ENCODE measurements around the gene CHD2.

The CHD2 gene

GRCh38 chr15:92989470-92989869 lies 89.3 kb downstream of the CHD2 start:
- no peak overlapping the region for H3K9ac ChIP-seq (ENCODE audit: low read depth, low read length)
- peaks cover 93% of the 10 kb centered on the region for H3K36me3 ChIP-seq (ENCODE audit: insufficient read depth, low read length)
- H3K9me3 ChIP-seq (ENCODE audit: insufficient read depth, low read length, severe bottlenecking), result no peaks in the 10 kb centered on the region
- no peak overlapping the region for H3K4me2 ChIP-seq (ENCODE audit: insufficient read depth, low read length)
- ATAC-seq (ENCODE audit: insufficient read depth, low read depth) (no peak), DNase-seq (no peak)
- H2AFZ ChIP-seq (ENCODE audit: low read depth, low read length), result no peak overlapping the region
- no peak overlapping the region for H3K4me3 ChIP-seq (ENCODE audit: low read depth in 1 of 2, low read length in 2 of 2)
- H3K27me3 ChIP-seq (ENCODE audit: insufficient read depth, low read length, poor library complexity), result no peaks in the 10 kb centered on the region
- peaks cover 30% of the 10 kb centered on the region for H3K79me2 ChIP-seq (ENCODE audit: insufficient read depth, low read length)
- H3K27ac ChIP-seq (ENCODE audit: low read length), result no peak overlapping the region
- 0 out of 2 replicates have a peak, but pooled peaks cover 2% of the 10 kb centered on the region for H4K20me1 ChIP-seq (ENCODE audit: insufficient read depth, low read length)
- TF ChIP-seq CTCF (IDR thresholded peaks at IDR 0.05; ENCODE audit: borderline replicate concordance, extremely low read depth, low read length, poor library complexity, severe bottlenecking) (no peak), EZH2 (IDR thresholded peaks at IDR 0.05; ENCODE audit: borderline replicate concordance, low read depth, low read length, severe bottlenecking) (no peak)
- no peaks in the 10 kb centered on the region for H3K4me1 ChIP-seq (ENCODE audit: insufficient read depth, low read length)

- H3K36me3 ChIP-seq (ENCODE audit: insufficient read depth, low read length), result peaks cover 93% of the 10 kb centered on the region
Observed at GRCh38 chr15:92990031-92990430, 89.9 kb downstream of the CHD2 start.

GRCh38 chr15:92992720-92993119 lies 92.6 kb downstream of the CHD2 start:
- Histone ChIP-seq H2AFZ (ENCODE audit: low read depth, low read length) (no peak overlapping the region), H3K36me3 (ENCODE audit: insufficient read depth, low read length) (peaks cover 95% of the 10 kb centered on the region), H3K9ac (ENCODE audit: low read depth, low read length) (no peak overlapping the region), H4K20me1 (ENCODE audit: insufficient read depth, low read length) (0 out of 2 replicates have a peak, but pooled peaks cover 2% of the 10 kb centered on the region), H3K4me2 (ENCODE audit: insufficient read depth, low read length) (no peak overlapping the region), H3K9me3 (ENCODE audit: insufficient read depth, low read length, severe bottlenecking) (no peaks in the 10 kb centered on the region), H3K27me3 (ENCODE audit: insufficient read depth, low read length, poor library complexity) (no peaks in the 10 kb centered on the region), H3K27ac (ENCODE audit: low read length) (no peak overlapping the region), H3K79me2 (ENCODE audit: insufficient read depth, low read length) (peaks cover 24% of the 10 kb centered on the region), H3K4me1 (ENCODE audit: insufficient read depth, low read length) (no peaks in the 10 kb centered on the region), H3K4me3 (ENCODE audit: low read depth in 1 of 2, low read length in 2 of 2) (no peak overlapping the region)
- DNase-seq (no peak), ATAC-seq (ENCODE audit: insufficient read depth, low read depth) (no peak)
- no peak for TF ChIP-seq CTCF (IDR thresholded peaks at IDR 0.05; ENCODE audit: borderline replicate concordance, extremely low read depth, low read length, poor library complexity, severe bottlenecking)
- TF ChIP-seq EZH2 (IDR thresholded peaks at IDR 0.05; ENCODE audit: borderline replicate concordance, low read depth, low read length, severe bottlenecking), result no peak

More at GRCh38 chr15:92990031-92990430, 89.9 kb downstream of the CHD2 start:
- H3K4me2 ChIP-seq (ENCODE audit: insufficient read depth, low read length), result no peak overlapping the region
- H2AFZ ChIP-seq (ENCODE audit: low read depth, low read length), result no peak overlapping the region
- H3K4me1 ChIP-seq (ENCODE audit: insufficient read depth, low read length), result no peaks in the 10 kb centered on the region
- H3K4me3 ChIP-seq (ENCODE audit: low read depth in 1 of 2, low read length in 2 of 2), result no peak overlapping the region
- no peak for TF ChIP-seq EZH2 (IDR thresholded peaks at IDR 0.05; ENCODE audit: borderline replicate concordance, low read depth, low read length, severe bottlenecking)
- no peak for TF ChIP-seq CTCF (IDR thresholded peaks at IDR 0.05; ENCODE audit: borderline replicate concordance, extremely low read depth, low read length, poor library complexity, severe bottlenecking)
- DNase-seq (no peak), ATAC-seq (ENCODE audit: insufficient read depth, low read depth) (no peak)
- H3K27me3 ChIP-seq (ENCODE audit: insufficient read depth, low read length, poor library complexity), result no peaks in the 10 kb centered on the region
- H4K20me1 ChIP-seq (ENCODE audit: insufficient read depth, low read length), result 0 out of 2 replicates have a peak, but pooled peaks cover 2% of the 10 kb centered on the region
- H3K9ac ChIP-seq (ENCODE audit: low read depth, low read length), result no peak overlapping the region
- no peaks in the 10 kb centered on the region for H3K9me3 ChIP-seq (ENCODE audit: insufficient read depth, low read length, severe bottlenecking)
- no peak overlapping the region for H3K27ac ChIP-seq (ENCODE audit: low read length)
- H3K79me2 ChIP-seq (ENCODE audit: insufficient read depth, low read length), result peaks cover 30% of the 10 kb centered on the region

- Histone ChIP-seq H3K9me3 (ENCODE audit: insufficient read depth, low read length, severe bottlenecking) (no peaks in the 10 kb centered on the region), H3K4me3 (ENCODE audit: low read depth in 1 of 2, low read length in 2 of 2) (no peak overlapping the region), H2AFZ (ENCODE audit: low read depth, low read length) (no peak overlapping the region), H3K36me3 (ENCODE audit: insufficient read depth, low read length) (peaks cover 96% of the 10 kb centered on the region), H3K9ac (ENCODE audit: low read depth, low read length) (no peak overlapping the region), H4K20me1 (ENCODE audit: insufficient read depth, low read length) (0 out of 2 replicates have a peak, but pooled peaks cover 1% of the 10 kb centered on the region), H3K4me1 (ENCODE audit: insufficient read depth, low read length) (no peaks in the 10 kb centered on the region), H3K27me3 (ENCODE audit: insufficient read depth, low read length, poor library complexity) (no peaks in the 10 kb centered on the region), H3K79me2 (ENCODE audit: insufficient read depth, low read length) (peaks cover 8% of the 10 kb centered on the region), H3K27ac (ENCODE audit: low read length) (no peak overlapping the region), H3K4me2 (ENCODE audit: insufficient read depth, low read length) (no peak overlapping the region)
- DNase-seq (no peak), ATAC-seq (ENCODE audit: insufficient read depth, low read depth) (no peak)
- TF ChIP-seq CTCF (IDR thresholded peaks at IDR 0.05; ENCODE audit: borderline replicate concordance, extremely low read depth, low read length, poor library complexity, severe bottlenecking), result no peak
- no peak for TF ChIP-seq EZH2 (IDR thresholded peaks at IDR 0.05; ENCODE audit: borderline replicate concordance, low read depth, low read length, severe bottlenecking)
Observed at GRCh38 chr15:92997821-92998220, 97.7 kb downstream of the CHD2 start.
